Dermis microvascular lymphatic vessel endothelial cell (primary cell): ENCODE results near the gene NES. TPM values are rescaled to one million over a fixed set of nuclear protein-coding genes. Genes with fewer than 3 reads are reported as not detected.
A peak's percentile ranks its signal among the peaks of the same experiment; 100 is the strongest.

Experiments
- DNase-seq, 2 donors: peaks; one replicate each; pipeline versions ENCODE4 v3.0.0 to v3.0.0-alpha.2; 2010; ENCODE audit warnings: low read depth in 2 of 2
- total RNA-seq: library from RNA; depleted of rRNA; stranded (reverse); fragments of >200 nt; gene quantifications from 2 replicates; pipeline ENCODE4 v1.2.1, GENCODE V29; 2014

Gene NES
- total RNA-seq, 1 donor from 2014 or later: 55.1 TPM

- no peak for DNase-seq
Observed at GRCh38 chr1:156680056-156680455, 2.8 kb upstream of the NES start.

GRCh38 chr1:156677616-156678596, 699 bp upstream of the NES start:
- DNase-seq: peak; percentile 64 to 87

- DNase-seq: no peak
Observed at GRCh38 chr1:156676114-156676819, 940 bp downstream of the NES start.

GRCh38 chr1:156675210-156676113, 1.7 kb downstream of the NES start:
- DNase-seq: no peak

GRCh38 chr1:156673387-156674121, 3.7 kb downstream of the NES start:
- DNase-seq: no peak

GRCh38 chr1:156671804-156672203, 5.4 kb downstream of the NES start:
- DNase-seq: no peak

- DNase-seq: no peak
Observed at GRCh38 chr1:156670791-156671190, 6.4 kb downstream of the NES start.

GRCh38 chr1:156670359-156670758, 6.8 kb downstream of the NES start:
- no peak for DNase-seq

GRCh38 chr1:156669794-156670193, 7.4 kb downstream of the NES start:
- no peak for DNase-seq

- DNase-seq: no peak
Observed at GRCh38 chr1:156668801-156669637, 8.2 kb downstream of the NES start.

- no peak for DNase-seq
Observed at GRCh38 chr1:156667968-156668709, 9.1 kb downstream of the NES start.

GRCh38 chr1:156667610-156667967, 9.6 kb downstream of the NES start:
- no peak for DNase-seq

- no peak for DNase-seq
Observed at GRCh38 chr1:156666862-156667609, 10.2 kb downstream of the NES start.

GRCh38 chr1:156665539-156665938, 11.7 kb downstream of the NES start:
- DNase-seq: no peak

GRCh38 chr1:156664767-156665411, 12.3 kb downstream of the NES start:
- DNase-seq: peak in 1 of 2 donors; percentile 17

- DNase-seq: no peak
Observed at GRCh38 chr1:156664046-156664766, 13.0 kb downstream of the NES start.

GRCh38 chr1:156663178-156663577, 14.0 kb downstream of the NES start:
- peak in 1 of 2 donors; percentile 24 for DNase-seq

GRCh38 chr1:156662800-156663055, 14.5 kb downstream of the NES start:
- DNase-seq: no peak
